Stimulated activated CD4-positive, alpha-beta T cell treated with anti-CD3 and anti-CD28 coated beads, Interleukin-2, amount 100 ng/mL, for 4 hours (primary cell): ENCODE results near the gene TMEM240.
"Not testable (repeated sequence)": the region's sequence is repeated elsewhere in the genome, so short reads cannot be mapped to it uniquely, and the experiment has no call there.

ENCODE experiments used
- DNase-seq: peaks from one replicate; pipeline ENCODE4 v3.0.0-alpha.2; 2020; ENCODE audit warnings: low read depth

The TMEM240 gene

DNA sequence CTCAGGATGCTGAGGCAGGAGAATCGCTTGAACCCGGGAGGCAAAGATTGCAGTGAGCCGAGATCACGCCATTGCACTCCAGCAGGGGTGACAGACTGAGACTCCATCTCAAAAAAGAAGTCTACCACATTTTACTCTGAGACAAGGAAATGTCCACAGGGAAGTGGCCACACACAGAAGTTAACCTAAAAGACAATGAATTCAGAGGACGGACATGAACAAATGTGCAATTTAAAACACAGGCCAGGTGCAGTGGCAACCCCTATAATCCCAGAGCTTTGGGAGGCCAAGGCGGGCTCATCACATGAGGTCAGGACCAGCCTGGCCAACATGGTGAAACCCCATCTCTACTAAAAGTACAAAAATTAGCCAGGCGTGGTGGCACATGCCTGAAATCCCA lies 17.3 kb upstream of the TMEM240 start:
- not testable (repeated sequence) for DNase-seq

GRCh38 chr1:1556961-1557360 lies 16.5 kb upstream of the TMEM240 start:
- not testable (repeated sequence) for DNase-seq

DNA sequence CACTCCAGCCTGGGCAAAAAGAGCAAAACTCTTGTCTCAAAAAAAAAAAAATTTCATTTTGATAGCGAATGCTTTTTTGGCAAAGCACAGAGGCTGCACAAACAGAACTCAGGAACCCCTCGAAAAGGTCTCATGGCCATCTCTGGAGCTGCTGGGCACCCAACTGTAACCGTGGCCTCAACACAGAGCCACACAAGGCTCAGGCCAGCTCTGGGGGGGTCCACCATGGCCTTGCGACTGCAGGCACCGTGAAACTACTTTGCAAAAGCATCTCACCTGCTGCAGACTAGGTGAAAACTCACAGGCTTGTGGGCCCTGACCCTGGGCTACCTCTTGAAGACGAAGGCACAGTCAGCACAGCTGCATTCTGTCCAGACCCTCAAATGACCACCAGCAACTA lies 16.1 kb upstream of the TMEM240 start:
- no peak for DNase-seq

GRCh38 chr1:1554926-1555915 lies 14.8 kb upstream of the TMEM240 start:
- DNase-seq: no peak

- DNase-seq: no peak
These were observed 14.1 kb upstream of the TMEM240 start for GRCh38 chr1:1554550-1554925.

DNA sequence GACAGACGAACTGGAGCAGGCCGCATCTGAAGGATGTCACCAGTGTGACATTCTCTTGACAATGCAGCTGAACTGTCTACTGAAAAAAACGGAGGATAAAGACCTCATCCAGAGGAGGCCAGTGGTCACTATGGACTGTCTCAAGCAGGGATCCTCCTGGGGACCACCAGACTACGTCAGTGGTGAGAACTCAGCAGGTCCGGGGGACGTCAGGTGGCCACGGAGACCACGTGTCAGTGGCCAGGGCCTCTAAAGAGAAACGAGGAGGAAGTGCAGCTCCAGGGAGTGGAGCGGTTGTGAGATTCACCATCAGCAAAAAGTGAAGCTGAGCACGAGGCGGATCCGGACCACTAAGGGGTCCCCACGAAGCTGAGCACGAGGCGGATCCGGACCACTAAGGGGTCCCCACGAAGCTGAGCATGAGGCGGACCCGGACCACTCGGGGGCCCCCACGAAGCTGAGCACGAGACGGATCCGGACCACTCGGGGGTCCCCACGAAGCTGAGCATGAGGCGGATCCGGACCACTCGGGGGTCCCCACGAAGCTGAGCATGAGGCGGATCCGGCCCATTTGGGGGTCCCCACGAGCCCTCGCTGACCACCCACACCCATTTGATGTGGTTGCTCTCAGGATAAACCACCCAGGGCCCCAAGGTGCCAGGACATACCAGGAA lies 13.5 kb upstream of the TMEM240 start:
- no peak for DNase-seq

- DNase-seq: no peak
These were observed 11.8 kb upstream of the TMEM240 start for GRCh38 chr1:1552263-1552639.

- DNase-seq: no peak
These were observed 11.3 kb upstream of the TMEM240 start for GRCh38 chr1:1551524-1552262.

DNA sequence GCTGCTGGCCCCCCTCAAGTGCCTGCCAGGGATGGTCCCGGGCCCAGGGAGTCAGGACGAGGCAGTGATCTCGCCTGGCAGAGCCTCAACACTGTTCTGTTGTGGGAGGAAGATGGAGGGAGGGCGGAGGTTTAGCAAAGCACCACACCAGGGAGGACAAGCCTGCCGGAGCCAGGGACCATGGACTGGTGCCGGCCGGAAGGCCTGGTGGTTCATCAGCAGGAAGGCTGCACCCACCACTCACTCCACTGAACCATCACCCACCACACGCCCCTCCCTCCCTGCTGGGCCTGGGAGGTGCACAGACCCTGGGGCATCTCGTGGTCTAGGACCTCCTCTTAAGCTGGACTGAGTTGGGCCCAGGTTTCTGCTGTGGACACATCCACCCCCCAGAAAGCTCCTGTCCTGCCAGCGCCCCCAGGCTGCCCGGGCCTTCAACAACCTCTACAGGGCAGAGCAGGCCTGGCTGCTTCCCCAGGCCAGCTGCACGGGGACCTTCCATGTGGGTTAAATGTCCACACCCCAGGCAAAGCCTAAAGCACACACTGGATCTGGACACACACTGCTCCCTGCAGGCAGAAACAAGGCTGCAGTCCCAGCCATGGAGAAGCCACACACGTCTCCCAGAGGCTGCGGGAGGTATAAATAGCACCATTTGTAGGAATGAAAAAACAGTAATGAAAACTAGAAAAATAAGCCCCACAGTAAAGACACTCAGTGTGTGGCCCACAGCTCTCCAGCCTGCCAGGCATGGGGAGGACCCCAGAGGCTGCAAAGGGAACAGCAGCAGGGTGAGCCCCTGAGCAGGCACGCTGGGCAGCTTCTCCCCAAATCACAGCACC lies 10.4 kb upstream of the TMEM240 start:
- DNase-seq: no peak

GRCh38 chr1:1550087-1550486 lies 9.7 kb upstream of the TMEM240 start:
- DNase-seq: no peak

DNA sequence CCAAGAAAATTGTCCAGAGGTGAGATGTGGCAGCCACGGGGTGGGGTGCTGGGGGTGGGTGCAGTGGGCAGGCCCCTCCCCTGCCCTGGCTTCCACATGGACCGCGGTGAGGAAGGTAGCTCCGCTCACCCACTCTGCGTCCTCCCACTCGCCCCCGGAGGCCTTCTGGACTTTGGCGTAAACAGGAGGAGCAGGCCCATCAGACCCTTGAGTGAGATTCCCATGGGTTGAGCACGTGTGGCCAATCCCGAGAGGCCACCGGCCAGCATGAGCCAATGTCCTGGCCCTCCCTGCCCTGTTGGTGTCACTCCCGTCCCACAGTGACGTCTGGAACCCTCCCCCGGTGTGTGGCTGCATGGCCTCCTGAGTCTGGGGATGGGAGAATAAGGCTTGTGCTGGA lies 8.2 kb upstream of the TMEM240 start:
- no peak for DNase-seq

DNA sequence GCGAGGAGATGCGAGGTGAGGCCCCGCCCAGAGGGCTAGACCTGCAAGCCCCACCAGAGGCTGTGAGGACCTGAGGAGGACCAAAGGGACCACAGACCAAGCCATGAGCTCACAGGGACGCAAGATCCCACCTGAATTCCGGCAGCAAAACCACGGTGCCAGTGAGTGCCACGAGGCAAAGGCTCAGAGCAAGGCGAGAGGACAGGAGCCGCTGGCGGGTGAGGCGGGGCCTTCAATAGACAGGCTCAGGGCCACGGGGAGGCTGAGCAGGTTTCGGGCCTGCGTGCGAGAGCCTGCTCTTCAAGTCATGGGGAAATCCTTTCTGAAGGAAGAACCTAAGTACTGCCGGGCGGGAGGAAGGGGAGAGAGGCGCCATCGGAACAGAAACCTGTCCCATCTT lies 7.1 kb upstream of the TMEM240 start:
- DNase-seq: no peak

DNA sequence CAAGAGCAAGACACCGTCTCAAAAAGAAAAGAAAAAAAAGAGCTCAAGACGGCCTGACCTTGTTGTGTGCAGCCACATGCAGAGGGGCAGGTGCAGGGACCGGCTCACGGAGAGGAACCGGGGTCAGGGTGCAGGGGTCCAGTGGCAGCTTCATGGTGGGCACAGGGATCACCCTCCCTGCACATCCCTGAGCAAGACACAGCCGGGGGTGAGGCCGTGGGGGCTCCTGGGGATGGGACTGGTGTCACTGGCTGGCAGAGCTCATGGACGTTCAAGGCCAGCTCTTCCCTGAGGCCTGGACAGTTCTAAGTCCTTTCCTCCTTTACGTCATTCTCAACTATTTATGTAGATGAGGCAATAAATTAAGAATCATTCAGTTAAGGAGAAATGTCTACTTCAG lies 6.6 kb upstream of the TMEM240 start:
- no peak for DNase-seq

DNA sequence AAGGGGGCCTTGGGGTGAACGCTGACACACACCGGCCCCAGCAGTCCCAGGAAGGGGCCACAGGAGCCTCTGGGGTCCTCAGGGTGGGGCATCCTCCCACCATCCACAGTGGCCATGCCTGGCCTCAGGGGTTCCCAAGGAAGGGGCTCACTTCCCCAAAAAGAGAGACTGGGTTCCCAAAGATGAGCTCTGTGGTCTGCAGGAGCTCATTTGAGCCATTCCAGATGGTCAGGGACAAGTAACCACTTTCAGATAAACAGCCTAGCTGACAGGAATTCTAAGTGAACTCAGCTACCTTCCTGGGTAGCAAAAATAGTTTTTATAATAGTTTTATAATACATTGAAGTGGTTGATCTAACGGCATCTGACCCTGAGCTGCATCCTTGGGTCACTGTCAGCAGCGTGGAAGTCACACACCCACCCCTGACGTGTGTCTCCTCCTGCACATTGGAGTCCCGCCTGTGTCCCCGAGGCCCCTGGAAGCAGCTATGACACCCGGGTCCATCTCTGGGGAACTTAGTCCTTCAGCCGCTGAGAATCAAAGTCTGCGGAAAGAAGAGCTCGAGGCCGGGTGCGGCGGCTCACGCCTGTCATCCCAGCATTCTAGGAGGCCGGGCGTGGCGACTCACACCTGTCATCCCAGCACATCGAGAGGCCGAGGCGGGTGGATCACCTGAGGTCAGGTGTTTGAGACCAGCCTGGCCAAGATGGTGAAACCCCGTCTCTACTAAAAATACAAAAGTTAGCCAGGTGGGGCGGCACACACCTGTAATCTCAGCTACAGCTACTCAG lies 5.7 kb upstream of the TMEM240 start:
- no peak for DNase-seq

DNA sequence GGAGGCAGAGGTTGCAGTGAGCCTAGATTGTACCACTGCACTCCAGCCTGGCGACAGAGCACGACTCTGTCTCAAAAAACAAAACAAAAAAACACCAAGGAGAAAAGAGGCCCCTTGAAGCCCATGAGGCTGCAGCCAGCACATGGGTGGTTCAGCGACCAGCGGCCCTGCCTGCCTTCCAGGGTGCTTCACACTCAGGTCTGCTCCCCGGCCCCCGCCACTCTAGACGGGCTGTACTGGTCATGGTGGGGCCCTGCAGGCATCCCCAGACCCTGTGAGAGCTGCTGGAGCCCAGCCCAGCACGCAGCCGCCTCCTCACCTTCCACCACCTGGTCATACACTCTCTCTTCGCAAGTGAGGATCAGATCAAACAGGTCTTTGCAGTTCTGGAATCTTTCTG lies 4.1 kb upstream of the TMEM240 start:
- DNase-seq: no peak

GRCh38 chr1:1543706-1544099 lies 3.3 kb upstream of the TMEM240 start:
- no peak for DNase-seq

DNA sequence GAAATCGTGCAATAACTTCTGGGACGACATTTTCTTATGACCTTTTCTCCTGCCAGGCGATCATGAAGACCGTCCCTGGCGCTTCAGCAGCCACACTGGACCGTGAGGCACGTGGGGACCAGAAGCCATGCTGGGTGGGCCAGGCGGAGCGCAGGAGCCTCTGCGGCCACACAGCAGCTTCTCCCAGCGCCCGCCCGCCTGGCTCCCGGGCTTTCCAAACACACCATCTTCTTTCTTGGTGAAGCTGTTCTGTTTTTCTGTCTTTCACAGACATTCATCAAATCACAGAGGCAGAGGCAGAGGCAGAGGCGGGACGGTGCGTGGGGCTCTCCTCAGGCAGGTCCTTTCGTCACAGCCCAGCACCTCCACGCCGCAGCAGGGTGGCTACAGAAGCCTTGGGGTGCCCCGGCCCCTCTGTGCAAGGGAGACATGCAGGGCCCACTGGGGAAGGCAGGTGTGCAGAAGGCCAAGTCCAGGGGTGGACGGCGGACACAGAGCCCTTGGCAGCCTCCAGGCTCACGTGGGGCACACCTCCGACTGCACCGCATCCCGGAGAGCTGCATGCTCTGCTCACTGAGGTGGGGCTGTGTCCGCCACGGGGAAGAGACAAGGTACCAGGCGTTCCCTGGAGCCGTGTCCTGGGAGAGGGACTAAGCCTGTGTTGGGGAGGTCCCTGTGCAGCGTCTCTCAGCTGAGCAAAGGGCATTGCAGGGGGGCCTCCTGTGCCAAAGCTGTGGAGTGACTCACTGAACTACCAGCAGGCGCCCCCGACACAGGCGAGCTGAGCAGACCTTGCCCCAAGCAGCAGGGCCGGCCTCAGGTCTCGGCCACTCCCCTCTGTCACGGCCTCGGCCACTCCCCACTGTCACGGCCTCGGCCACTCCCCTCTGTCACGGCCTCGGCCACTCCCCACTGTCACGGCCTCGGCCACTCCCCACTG lies 2.6 kb upstream of the TMEM240 start:
- DNase-seq: no peak

DNA sequence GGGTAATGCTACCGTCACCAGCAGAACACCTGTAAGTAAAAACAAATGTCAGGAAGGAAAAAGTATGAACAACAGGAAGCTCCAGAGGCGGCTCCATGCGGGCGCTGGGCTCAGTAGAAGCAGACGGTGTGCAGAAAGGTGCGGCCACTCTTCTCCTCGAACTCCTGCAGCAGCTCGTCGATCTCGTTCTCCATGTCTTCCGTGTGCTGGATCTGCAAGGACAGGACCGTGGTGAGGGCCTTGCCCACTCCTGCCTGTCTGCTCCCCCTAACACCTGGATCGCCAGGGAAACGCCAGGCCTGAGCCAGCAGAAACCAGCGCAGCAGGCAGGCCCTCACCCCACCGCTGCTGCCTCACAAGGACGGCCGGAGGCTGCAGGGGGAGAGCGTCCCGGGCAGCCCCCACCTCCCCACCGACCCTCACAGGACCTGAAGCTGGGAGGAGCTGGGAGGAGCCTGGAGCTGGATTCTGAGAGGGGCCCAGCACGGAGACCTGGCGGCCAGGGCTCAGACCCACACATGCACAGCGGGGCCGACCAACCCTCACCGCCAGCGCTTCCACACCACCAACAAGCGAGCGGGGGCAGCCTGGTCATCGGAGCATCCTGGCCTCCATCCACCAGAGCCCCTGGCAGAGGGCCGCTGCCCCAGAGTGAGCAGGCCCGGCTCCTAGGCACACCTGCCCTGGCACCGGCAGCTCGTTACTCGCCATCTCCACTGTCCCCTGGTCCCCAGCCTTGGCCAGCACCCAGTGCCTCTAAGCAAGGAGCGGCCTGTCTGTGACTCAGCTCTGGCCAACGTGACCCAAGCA lies 1.7 kb upstream of the TMEM240 start:
- DNase-seq: no peak
